Activated CD8-positive, alpha-beta T cell treated with anti-CD3 and anti-CD28 coated beads, Interleukin-2, amount 10 ng/mL, durations not matched to agents 7 days and 5 days (primary cell): ENCODE results near the gene VEPH1. TPM values are rescaled to one million over a fixed set of nuclear protein-coding genes. Genes with fewer than 3 reads are reported as not detected.

ENCODE experiments used
- ATAC-seq: fragments of 150-1000 bp; cut with Tn5 transposase; one replicate; pipeline ENCODE4 v1.10.0; 2021; ENCODE audit warnings: moderate library complexity
- CTCF ChIA-PET: fragments of 350-600 bp; sonication (Branson Sonifier 250); formaldehyde crosslinking; loops from one replicate; lab custom pipeline; 2021; ENCODE audit warnings: antibody characterized with exemption; lab: Charles Lee
- POLR2A ChIA-PET: fragments of 350-600 bp; sonication (Branson Sonifier 250); formaldehyde crosslinking; loops from one replicate; lab custom pipeline; 2021; ENCODE audit warnings: antibody characterized with exemption; lab: Charles Lee
- DNase-seq: peaks from one replicate; pipeline ENCODE4 v3.0.0-alpha.2; 2020
- H3K27ac Mint-ChIP-seq: one replicate; pipeline ENCODE4 v1.8.0; 2021; ENCODE audit warnings: mild to moderate bottlenecking, mixed read lengths
- H3K27me3 Mint-ChIP-seq: one replicate; pipeline ENCODE4 v1.8.0; 2021; ENCODE audit warnings: low read depth, mixed read lengths
- H3K36me3 Mint-ChIP-seq: one replicate; pipeline ENCODE4 v1.8.0; 2021; ENCODE audit warnings: low read depth, mixed read lengths
- H3K4me1 Mint-ChIP-seq: one replicate; pipeline ENCODE4 v1.8.0; 2021; ENCODE audit warnings: low read depth, mixed read lengths
- H3K4me3 Mint-ChIP-seq: one replicate; pipeline ENCODE4 v1.8.0; 2021; ENCODE audit warnings: mild to moderate bottlenecking, mixed read lengths
- H3K9me3 Mint-ChIP-seq: one replicate; pipeline ENCODE4 v1.8.0; 2022; ENCODE audit warnings: mixed read lengths; ENCODE audit not compliant: insufficient read depth
- total RNA-seq, 2 experiments: library from RNA; stranded (reverse); gene quantifications; one replicate each; pipeline ENCODE4 v1.2.3, GENCODE V29; 2021

Gene VEPH1
- total RNA-seq, 2 experiments from 2014 or later: not detected

DNA sequence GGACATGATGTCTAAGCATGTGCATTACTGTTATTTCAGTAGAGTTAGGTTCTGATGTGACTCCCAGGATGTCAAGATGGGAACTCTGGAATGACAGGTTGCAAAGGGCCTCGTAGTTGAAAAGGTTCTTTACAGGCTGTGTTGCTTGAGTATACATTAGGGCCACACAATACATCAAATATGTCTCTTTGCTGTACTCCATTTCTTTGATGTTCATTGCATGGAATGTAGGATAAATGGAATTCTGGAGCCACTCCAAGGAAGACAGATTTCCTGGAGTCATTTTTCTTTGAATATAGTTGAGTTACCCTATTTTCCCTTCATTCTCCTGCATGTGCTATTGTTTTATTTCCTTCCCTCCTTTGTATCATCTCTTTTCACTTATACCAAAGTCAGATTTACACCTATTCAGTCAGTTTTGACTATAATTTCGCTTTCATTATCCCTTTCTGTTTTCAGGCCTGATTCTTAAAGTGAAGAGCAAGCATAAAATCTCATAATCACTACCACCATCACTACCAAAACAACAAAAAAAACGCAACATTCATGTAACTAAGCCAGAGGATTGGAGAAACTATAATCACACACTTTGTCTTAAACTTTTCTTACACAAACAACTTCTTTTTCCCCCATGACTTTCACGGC is 127.8 kb downstream of the VEPH1 start:
- Mint-ChIP-seq H3K4me3 (no peak overlapping the region), H3K27me3 (no peaks in the 10 kb centered on the region), H3K27ac (no peak overlapping the region), H3K36me3 (no peaks in the 10 kb centered on the region), H3K4me1 (no peaks in the 10 kb centered on the region), H3K9me3 (no peaks in the 10 kb centered on the region)
- POLR2A ChIA-PET: no interaction called here
- DNase-seq: no peak
- CTCF ChIA-PET: no interaction called here
- ATAC-seq: no peak

DNA sequence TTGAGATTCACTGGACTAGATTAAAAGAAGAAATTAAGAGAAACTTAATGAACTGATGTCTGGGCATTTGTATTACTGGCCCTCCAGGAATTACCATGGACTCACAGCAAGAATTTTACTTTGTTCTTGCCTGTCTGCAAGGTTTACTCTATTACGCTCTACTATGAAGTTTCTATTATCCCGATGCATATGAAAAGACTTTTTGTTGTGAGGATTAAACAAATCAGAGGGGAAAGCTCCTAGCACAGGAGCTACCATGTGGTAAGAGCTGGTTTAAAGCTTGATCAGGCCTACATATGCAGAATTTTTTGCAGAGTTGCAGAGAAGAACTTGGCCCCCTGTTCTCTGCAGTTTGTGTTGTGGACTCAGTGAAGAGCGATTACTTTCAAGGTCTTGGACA is 128.3 kb downstream of the VEPH1 start:
- POLR2A ChIA-PET: no interaction called here
- no peak for DNase-seq
- Mint-ChIP-seq H3K27me3 (no peaks in the 10 kb centered on the region), H3K27ac (no peak overlapping the region), H3K4me1 (no peaks in the 10 kb centered on the region), H3K36me3 (no peaks in the 10 kb centered on the region), H3K9me3 (no peaks in the 10 kb centered on the region), H3K4me3 (no peak overlapping the region)
- CTCF ChIA-PET: no interaction called here
- no peak for ATAC-seq

DNA sequence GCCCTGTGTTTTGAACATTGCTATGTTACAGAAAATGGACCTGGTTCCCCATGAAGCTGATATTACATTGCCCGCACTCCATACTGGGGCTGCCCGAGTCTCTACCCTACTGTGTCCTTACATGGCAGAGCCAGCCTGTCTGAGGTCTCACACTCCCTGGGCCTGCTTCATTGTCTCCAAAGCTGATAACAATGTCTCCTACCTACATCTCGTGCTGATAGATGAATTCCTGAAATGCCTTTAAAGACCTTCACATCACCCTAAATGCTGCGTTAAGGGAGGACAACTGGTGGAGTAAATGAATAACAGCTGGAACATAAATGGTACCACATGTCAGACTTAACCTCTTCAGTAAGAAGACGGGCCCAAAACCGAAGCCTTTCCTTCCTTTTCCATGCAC is 129.4 kb downstream of the VEPH1 start:
- CTCF ChIA-PET: interaction anchor here (0.6 kb wide), 1 partner anchor 79 kb away, joined by 3 read pairs; no protein-coding TSS in a partner anchor
- POLR2A ChIA-PET: no interaction called here
- Mint-ChIP-seq H3K9me3 (no peaks in the 10 kb centered on the region), H3K27ac (no peak overlapping the region), H3K4me3 (no peak overlapping the region), H3K4me1 (no peaks in the 10 kb centered on the region), H3K27me3 (no peaks in the 10 kb centered on the region), H3K36me3 (no peaks in the 10 kb centered on the region)
- DNase-seq (no peak), ATAC-seq (no peak)

DNA sequence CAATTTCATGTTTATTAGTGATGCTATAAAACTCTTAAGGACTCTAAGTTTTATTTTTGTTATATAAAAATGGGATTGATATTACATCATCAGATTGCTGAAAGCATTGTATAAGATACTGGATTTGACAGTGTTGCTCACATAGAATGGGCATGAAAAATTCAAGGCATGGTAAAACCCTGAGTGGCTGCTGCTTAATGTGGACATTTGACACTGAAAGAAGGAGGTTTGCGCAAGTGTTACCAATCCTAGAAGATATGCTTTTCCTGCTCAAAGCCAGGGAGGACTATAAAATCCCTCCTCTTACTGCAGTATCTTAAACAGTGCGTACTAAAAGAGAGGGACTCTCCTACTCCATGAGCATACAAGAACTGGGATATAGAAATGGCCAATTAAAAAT is 132.3 kb downstream of the VEPH1 start:
- POLR2A ChIA-PET: no interaction called here
- CTCF ChIA-PET: no interaction called here
- ATAC-seq (no peak), DNase-seq (no peak)
- H3K4me3 Mint-ChIP-seq: no peak overlapping the region
- H3K36me3 Mint-ChIP-seq: no peaks in the 10 kb centered on the region
- no peak overlapping the region for H3K27ac Mint-ChIP-seq
- H3K27me3 Mint-ChIP-seq: no peaks in the 10 kb centered on the region
- no peaks in the 10 kb centered on the region for H3K9me3 Mint-ChIP-seq
- no peaks in the 10 kb centered on the region for H3K4me1 Mint-ChIP-seq

DNA sequence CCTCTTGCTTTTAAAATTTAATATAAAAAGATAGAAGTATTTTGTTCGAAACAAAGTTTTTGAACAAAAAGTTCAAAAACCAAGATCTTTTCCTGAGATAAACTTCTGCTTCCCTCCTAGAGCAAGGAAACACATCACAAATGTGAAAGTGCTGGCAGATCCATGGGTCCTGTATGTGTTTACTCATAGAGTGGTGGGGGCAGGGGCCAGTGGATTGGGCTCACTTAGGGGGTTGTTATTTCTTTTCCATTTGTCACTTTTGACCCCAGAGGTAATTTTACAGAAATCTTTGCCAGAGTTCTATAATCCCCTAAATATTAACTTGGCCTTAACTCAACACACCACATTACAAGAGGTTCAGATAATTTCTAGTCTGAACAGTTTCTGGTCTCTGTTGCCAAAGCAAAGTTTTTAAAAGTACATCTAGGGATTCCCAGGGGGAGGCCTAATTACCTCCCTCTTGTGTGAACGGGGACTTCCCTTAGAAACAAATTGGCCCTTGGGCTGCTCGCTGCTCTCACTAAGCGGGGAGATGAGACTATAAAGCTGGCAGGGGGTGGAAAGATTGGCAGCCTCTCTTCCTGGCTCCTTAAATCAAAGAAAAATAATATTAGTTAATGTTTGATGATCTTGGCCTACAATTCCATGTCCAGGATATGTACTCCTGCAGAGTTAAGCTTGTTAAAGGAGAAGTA is 133.3 kb downstream of the VEPH1 start:
- Mint-ChIP-seq H3K27me3 (no peaks in the 10 kb centered on the region), H3K9me3 (no peaks in the 10 kb centered on the region), H3K4me3 (no peak overlapping the region), H3K4me1 (no peaks in the 10 kb centered on the region), H3K36me3 (no peaks in the 10 kb centered on the region), H3K27ac (no peak overlapping the region)
- POLR2A ChIA-PET: no interaction called here
- DNase-seq: no peak
- CTCF ChIA-PET: no interaction called here
- ATAC-seq: no peak

DNA sequence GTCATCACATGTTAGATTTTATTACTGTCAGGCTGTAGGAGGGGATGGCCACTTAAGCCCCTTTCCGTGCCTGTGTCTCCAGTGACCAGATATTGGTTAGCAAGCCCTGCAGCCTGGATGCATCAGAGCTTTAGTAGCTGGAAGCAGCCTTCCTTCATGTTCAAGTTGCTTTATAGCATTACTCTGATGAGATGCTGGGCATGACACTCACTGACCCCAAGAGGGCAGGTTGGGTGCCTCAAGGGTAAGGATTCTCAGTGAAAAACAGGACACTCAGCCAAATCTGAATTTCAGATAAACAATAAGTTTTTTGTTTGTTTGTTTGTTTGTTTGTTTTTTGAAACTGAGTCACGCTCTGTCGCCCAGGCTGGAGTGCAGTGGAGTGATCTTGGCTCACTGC is 135.0 kb downstream of the VEPH1 start:
- no peak for DNase-seq
- CTCF ChIA-PET: no interaction called here
- H3K27ac Mint-ChIP-seq: no peak overlapping the region
- H3K9me3 Mint-ChIP-seq: no peaks in the 10 kb centered on the region
- H3K4me1 Mint-ChIP-seq: no peaks in the 10 kb centered on the region
- no peaks in the 10 kb centered on the region for H3K36me3 Mint-ChIP-seq
- no peak for ATAC-seq
- H3K27me3 Mint-ChIP-seq: no peaks in the 10 kb centered on the region
- H3K4me3 Mint-ChIP-seq: no peak overlapping the region
- POLR2A ChIA-PET: no interaction called here

DNA sequence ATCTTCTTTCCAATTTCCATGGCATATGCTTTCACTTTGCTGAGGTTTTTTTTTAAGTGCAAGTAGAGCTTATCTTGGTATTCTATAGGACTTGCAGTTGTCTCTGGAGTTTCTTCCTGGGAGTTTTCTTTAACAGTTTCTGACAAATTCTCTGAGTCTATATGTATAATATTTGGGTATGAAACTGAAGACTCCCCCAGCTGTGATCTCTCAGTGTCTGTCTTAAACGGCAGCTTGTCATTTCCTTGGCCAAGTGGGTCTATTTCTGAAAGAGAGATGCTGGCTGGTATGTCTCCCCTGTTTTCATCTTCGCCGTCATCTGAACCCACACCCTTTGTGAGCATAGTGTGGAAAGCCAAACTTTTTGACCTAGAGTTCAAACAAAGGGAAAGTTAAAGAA is 139.8 kb downstream of the VEPH1 start:
- ATAC-seq (no peak), DNase-seq (no peak)
- ChIA-PET CTCF (no interaction called here), POLR2A (no interaction called here)
- Mint-ChIP-seq H3K4me1 (no peaks in the 10 kb centered on the region), H3K4me3 (no peak overlapping the region), H3K27me3 (no peaks in the 10 kb centered on the region), H3K9me3 (no peaks in the 10 kb centered on the region), H3K36me3 (no peaks in the 10 kb centered on the region), H3K27ac (no peak overlapping the region)

DNA sequence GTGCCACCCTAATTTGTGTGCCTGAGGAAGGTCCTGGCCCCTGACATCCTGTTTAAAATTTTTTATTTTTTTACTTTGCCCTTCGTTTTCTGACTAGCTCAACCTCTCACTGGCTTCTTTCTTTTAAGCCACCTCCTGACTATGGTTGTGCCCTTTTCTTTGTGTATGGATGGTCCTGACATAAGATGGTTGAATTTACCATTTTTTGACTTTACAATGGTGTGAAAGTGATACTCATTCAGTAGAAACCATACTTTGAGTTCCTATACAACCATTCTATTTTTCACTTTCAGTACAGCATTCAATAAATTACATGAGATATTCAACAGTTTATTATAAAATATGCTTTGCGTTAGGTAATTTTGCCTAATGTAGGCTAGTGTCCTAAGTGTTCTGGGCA is 140.9 kb downstream of the VEPH1 start:
- H3K4me3 Mint-ChIP-seq: no peak overlapping the region
- DNase-seq: no peak
- no peaks in the 10 kb centered on the region for H3K9me3 Mint-ChIP-seq
- no peaks in the 10 kb centered on the region for H3K27me3 Mint-ChIP-seq
- no peak for ATAC-seq
- ChIA-PET CTCF (no interaction called here), POLR2A (no interaction called here)
- no peaks in the 10 kb centered on the region for H3K36me3 Mint-ChIP-seq
- H3K4me1 Mint-ChIP-seq: no peaks in the 10 kb centered on the region
- H3K27ac Mint-ChIP-seq: no peak overlapping the region

DNA sequence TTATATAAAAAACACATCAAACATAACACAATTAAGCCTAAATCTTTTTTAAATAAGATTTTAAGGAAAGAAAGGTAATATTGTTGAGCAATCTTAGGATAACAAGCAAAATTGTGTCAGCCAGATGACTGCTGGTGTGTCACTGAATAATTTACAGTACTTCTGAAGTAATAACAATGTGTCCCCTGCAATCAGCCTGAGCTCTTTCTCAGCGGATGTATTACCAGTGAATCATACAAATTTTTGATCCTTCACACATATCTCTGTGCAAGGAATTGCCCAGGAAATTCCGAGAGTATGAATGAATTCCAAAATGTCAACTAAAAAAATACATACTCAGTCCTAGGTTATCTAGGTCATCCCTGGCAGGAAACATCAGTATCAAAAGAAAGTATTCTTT is 143.2 kb downstream of the VEPH1 start:
- Mint-ChIP-seq H3K4me1 (no peaks in the 10 kb centered on the region), H3K36me3 (no peaks in the 10 kb centered on the region), H3K4me3 (no peak overlapping the region), H3K9me3 (no peaks in the 10 kb centered on the region), H3K27ac (no peak overlapping the region), H3K27me3 (no peaks in the 10 kb centered on the region)
- POLR2A ChIA-PET: no interaction called here
- CTCF ChIA-PET: no interaction called here
- DNase-seq: no peak
- ATAC-seq: no peak

DNA sequence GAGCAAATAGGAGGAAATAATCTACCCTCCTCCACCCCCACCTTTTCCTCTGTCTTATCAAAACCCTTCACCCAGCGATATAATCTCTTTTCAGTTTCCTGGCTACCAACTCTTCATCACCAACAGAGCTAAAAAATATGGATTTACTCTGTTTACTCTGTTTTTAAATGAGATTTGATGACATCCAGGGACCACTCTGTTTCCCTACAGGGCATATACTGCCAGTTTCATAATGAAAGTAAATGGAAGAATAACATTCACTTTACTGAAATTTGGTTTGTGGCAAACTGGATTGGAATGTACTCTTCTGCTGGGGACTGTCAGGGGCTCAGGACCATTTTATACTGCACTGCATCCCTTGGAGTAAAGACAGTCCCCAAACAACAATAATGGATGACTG is 146.7 kb downstream of the VEPH1 start:
- Mint-ChIP-seq H3K4me1 (no peaks in the 10 kb centered on the region), H3K36me3 (no peaks in the 10 kb centered on the region), H3K9me3 (no peaks in the 10 kb centered on the region), H3K4me3 (no peak overlapping the region), H3K27me3 (no peaks in the 10 kb centered on the region), H3K27ac (no peak overlapping the region)
- POLR2A ChIA-PET: no interaction called here
- no peak for ATAC-seq
- no peak for DNase-seq
- CTCF ChIA-PET: interaction anchor here (1.6 kb wide), 1 partner anchor 24 kb away, joined by 3 read pairs; no protein-coding TSS in a partner anchor

DNA sequence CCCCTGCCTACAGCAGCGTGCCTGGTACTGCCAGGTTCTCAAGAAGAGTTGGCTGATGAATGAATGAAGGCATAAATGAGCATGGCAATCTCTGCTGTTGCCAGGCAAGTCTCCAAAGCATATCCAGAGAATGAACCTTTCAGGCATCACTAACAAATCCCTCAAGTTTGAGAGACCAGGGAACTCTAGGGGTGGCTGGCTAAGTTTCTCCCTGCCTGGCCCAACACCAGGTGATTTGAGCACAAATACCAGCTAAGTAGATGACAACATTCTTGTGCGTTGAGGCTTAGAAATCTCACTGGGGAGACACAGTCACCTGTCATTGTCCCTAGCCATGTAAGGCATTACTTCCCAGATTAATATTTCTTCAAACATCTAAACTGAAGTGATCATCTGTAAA is 147.9 kb downstream of the VEPH1 start:
- Mint-ChIP-seq H3K27me3 (no peaks in the 10 kb centered on the region), H3K36me3 (no peaks in the 10 kb centered on the region), H3K4me1 (no peaks in the 10 kb centered on the region), H3K4me3 (no peak overlapping the region), H3K9me3 (no peaks in the 10 kb centered on the region), H3K27ac (no peak overlapping the region)
- ChIA-PET POLR2A (no interaction called here), CTCF (interaction anchor here (1.6 kb wide), 1 partner anchor 25 kb away, joined by 3 read pairs; no protein-coding TSS in a partner anchor)
- DNase-seq (no peak), ATAC-seq (no peak)

DNA sequence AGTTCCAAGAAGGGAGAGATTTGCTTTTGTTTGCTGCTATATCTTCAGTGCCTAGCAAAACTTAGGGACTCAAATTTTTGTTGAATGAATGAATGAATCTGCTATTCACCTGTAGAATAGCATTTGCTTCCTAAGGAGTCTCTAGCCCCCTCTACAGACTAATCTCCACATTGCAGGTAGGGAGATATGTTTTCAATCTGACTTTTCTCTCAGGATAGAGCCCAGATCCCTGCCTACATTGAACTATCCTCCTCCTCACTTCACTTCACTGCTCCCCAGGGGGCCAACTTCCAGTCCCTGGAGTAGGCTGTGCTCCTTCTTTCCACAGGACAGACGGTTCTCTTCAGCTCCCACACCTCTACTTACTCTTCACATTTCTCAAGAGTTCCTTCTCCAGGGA is 148.5 kb downstream of the VEPH1 start:
- CTCF ChIA-PET: interaction anchor here (1.6 kb wide), 1 partner anchor 26 kb away, joined by 3 read pairs; no protein-coding TSS in a partner anchor
- POLR2A ChIA-PET: no interaction called here
- DNase-seq (no peak), ATAC-seq (no peak)
- no peaks in the 10 kb centered on the region for H3K27me3 Mint-ChIP-seq
- no peaks in the 10 kb centered on the region for H3K4me1 Mint-ChIP-seq
- H3K27ac Mint-ChIP-seq: no peak overlapping the region
- no peaks in the 10 kb centered on the region for H3K9me3 Mint-ChIP-seq
- no peaks in the 10 kb centered on the region for H3K36me3 Mint-ChIP-seq
- H3K4me3 Mint-ChIP-seq: no peak overlapping the region
